Spleen (tissue), 7 donors: ENCODE measurements around the gene EPHB4.

Source experiments
- POLR2AphosphoS5 ChIP-seq, 3 donors: sonication (generic); formaldehyde crosslinking; IDR thresholded peaks; one replicate each; pipeline ENCODE4 v1.5.1; 2017; ENCODE audit warnings: antibody characterized with exemption in 3 of 3
- TF ChIP-seq, protein P1 (sequence below), 11 experiments: fragments of 200-600 bp in 7 of 11; fragments of 450-650 bp in 4 of 11; sonication (generic) in 4 of 11; IDR thresholded peaks in 8 of 11; conservative IDR thresholded peaks in 3 of 11; 1 replicate in 7 of 11; 2 replicates in 4 of 11; pipeline versions ENCODE4 v1.4.0 to v1.8.0; 2016 to 2021; ENCODE audit warnings: antibody characterized with exemption in 11 of 11, inconsistent platforms in 4 of 11, mild to moderate bottlenecking in 1 of 11
- donor health status: DM: no; HTN: no; CAD: no; lungs with moderate emphysema.
- donor health status: DM: no; HTN: no; CAD: no.
- donor health status: DM: no; HTN: no; CAD: no.

DNA sequence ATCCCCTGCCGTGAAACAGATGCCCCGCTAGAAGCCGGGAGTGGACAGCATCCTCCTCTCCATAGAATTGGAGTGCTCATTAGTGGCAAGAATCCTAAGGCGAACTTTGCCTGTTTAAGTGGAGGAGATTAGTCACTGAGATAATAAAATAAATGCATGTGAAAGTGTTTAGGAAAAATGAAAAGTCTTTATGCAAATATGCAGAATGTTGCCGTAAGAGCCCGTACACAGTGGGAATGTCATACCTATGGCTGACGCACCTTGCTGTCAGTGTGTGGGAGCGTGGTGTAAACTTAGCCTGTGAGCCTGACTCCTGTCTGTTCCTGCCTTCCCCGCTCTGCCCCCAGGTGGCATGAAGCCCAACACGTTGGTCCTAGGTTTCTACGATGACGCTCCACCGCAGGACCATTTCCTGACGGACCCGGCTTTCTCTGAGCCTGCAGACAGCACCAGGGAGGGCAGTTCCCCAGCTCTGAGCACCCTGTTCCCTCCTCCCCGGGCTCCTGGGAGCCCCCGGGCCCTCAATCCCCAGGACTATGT is 38.1 kb upstream of the EPHB4 start:
- TF ChIP-seq, protein P1, sequence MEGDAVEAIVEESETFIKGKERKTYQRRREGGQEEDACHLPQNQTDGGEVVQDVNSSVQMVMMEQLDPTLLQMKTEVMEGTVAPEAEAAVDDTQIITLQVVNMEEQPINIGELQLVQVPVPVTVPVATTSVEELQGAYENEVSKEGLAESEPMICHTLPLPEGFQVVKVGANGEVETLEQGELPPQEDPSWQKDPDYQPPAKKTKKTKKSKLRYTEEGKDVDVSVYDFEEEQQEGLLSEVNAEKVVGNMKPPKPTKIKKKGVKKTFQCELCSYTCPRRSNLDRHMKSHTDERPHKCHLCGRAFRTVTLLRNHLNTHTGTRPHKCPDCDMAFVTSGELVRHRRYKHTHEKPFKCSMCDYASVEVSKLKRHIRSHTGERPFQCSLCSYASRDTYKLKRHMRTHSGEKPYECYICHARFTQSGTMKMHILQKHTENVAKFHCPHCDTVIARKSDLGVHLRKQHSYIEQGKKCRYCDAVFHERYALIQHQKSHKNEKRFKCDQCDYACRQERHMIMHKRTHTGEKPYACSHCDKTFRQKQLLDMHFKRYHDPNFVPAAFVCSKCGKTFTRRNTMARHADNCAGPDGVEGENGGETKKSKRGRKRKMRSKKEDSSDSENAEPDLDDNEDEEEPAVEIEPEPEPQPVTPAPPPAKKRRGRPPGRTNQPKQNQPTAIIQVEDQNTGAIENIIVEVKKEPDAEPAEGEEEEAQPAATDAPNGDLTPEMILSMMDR (IDR thresholded peaks at IDR 0.05 in 8 of 11, conservative IDR thresholded peaks at IDR 0.05 in 3 of 11), result no peak
- no peak for TF ChIP-seq POLR2AphosphoS5 (IDR thresholded peaks at IDR 0.05)
